ENCODE data around the gene C7orf57.

GRCh38 chr7:48017674-48018073 is 17.7 kb upstream of the C7orf57 start:
- no peak for TF ChIP-seq CTCF (IDR thresholded peaks at IDR 0.05)
- TF ChIP-seq POLR2A (IDR thresholded peaks at IDR 0.05): no peak
